Effector memory CD8-positive, alpha-beta T cell (primary cell): ENCODE data around the gene CIC.
A peak's percentile ranks its signal among the peaks of the same experiment; 100 is the strongest.

Source experiments
- ATAC-seq: fragments of 150-1000 bp; cut with Tn5 transposase; replicated peaks from 2 replicates; pipeline ENCODE4 v1.10.0; 2021; ENCODE audit warnings: mild to moderate bottlenecking, moderate library complexity
- DNase-seq, 3 experiments: peaks; one replicate each; pipeline ENCODE4 v3.0.0; 2021
- H3K27ac Mint-ChIP-seq, 2 donors: one replicate each; pipeline ENCODE4 v1.8.0; 2022; ENCODE audit warnings: mild to moderate bottlenecking in 2 of 2, mixed read lengths in 2 of 2, moderate library complexity in 2 of 2
- H3K27me3 Mint-ChIP-seq, 2 donors: one replicate each; pipeline ENCODE4 v1.8.0; 2022; ENCODE audit warnings: mixed read lengths in 2 of 2
- H3K36me3 Mint-ChIP-seq: one replicate; pipeline ENCODE4 v1.8.0; 2022; ENCODE audit warnings: mild to moderate bottlenecking, moderate library complexity, mixed read lengths; ENCODE audit not compliant: insufficient read depth
- H3K4me1 Mint-ChIP-seq, 2 donors: one replicate each; pipeline ENCODE4 v1.8.0; 2022; ENCODE audit warnings: low read depth in 2 of 2, mixed read lengths in 2 of 2
- H3K4me3 Mint-ChIP-seq, 2 donors: one replicate each; pipeline ENCODE4 v1.8.0; 2022; ENCODE audit warnings: mild to moderate bottlenecking in 2 of 2, mixed read lengths in 2 of 2, moderate library complexity in 2 of 2
- H3K9me3 Mint-ChIP-seq, 2 donors: one replicate each; pipeline ENCODE4 v1.8.0; 2022; ENCODE audit warnings: mixed read lengths in 2 of 2

The CIC gene

GRCh38 chr19:42343344-42344110, 74.5 kb downstream of the CIC start:
- DNase-seq (no peak), ATAC-seq (no peak)
- peak overlapping the region in 1 of 2 donors; percentile 49 for H3K27ac Mint-ChIP-seq
- H3K4me3 Mint-ChIP-seq, result no peak overlapping the region
- H3K36me3 Mint-ChIP-seq, result peaks cover 6% of the 10 kb centered on the region
- no peaks in the 10 kb centered on the region for H3K27me3 Mint-ChIP-seq
- H3K4me1 Mint-ChIP-seq, result no peaks in the 10 kb centered on the region
- no peaks in the 10 kb centered on the region for H3K9me3 Mint-ChIP-seq

GRCh38 chr19:42344336-42344893, 75.4 kb downstream of the CIC start:
- Mint-ChIP-seq H3K4me1 (no peaks in the 10 kb centered on the region), H3K9me3 (no peaks in the 10 kb centered on the region), H3K4me3 (no peak overlapping the region), H3K27me3 (no peaks in the 10 kb centered on the region), H3K36me3 (peaks cover 6% of the 10 kb centered on the region), H3K27ac (no peak overlapping the region)
- ATAC-seq, result no peak
- no peak for DNase-seq
